ENCODE measurements around the gene DOCK11. TPM values are rescaled to one million over a fixed set of nuclear protein-coding genes. Genes with fewer than 3 reads are reported as not detected.

Gene DOCK11
- total RNA-seq, 1 donor from 2014 or later: 22.1 TPM

DNA sequence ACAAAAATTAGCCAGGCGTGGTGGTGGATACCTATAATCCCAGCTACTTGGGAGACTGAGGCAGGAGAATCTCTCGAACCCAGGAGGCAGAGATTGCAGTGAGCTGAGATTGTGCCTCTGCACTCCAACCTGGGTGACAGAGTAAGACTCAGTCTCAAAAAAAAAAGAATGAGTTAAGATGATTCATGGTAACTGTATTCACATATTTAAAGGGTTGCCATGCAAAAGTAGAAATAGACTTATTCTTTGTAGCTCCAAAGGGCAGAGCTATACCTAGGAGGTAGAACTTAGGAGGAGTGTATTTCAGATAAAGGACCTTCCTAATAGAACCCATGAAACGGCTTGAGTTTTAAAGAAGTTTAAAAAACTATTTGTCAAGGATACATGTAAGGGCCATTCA lies 127.4 kb downstream of the DOCK11 start:
- H3K27ac Mint-ChIP-seq (ENCODE audit: unreplicated experiment): no peak overlapping the region
- no peaks in the 10 kb centered on the region for H3K9me3 Mint-ChIP-seq (ENCODE audit: low read depth)
- DNase-seq (ENCODE audit: low spot score): no peak
- no peaks in the 10 kb centered on the region for H3K27me3 Mint-ChIP-seq (ENCODE audit: low read depth)
- H3K4me3 Mint-ChIP-seq (ENCODE audit: unreplicated experiment): no peak overlapping the region
- peaks cover 3% of the 10 kb centered on the region for H3K36me3 Mint-ChIP-seq (ENCODE audit: low read depth)
- peaks cover 14% of the 10 kb centered on the region for H3K4me1 Mint-ChIP-seq (ENCODE audit: low read depth)
- TF ChIP-seq, protein P1, sequence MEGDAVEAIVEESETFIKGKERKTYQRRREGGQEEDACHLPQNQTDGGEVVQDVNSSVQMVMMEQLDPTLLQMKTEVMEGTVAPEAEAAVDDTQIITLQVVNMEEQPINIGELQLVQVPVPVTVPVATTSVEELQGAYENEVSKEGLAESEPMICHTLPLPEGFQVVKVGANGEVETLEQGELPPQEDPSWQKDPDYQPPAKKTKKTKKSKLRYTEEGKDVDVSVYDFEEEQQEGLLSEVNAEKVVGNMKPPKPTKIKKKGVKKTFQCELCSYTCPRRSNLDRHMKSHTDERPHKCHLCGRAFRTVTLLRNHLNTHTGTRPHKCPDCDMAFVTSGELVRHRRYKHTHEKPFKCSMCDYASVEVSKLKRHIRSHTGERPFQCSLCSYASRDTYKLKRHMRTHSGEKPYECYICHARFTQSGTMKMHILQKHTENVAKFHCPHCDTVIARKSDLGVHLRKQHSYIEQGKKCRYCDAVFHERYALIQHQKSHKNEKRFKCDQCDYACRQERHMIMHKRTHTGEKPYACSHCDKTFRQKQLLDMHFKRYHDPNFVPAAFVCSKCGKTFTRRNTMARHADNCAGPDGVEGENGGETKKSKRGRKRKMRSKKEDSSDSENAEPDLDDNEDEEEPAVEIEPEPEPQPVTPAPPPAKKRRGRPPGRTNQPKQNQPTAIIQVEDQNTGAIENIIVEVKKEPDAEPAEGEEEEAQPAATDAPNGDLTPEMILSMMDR (IDR thresholded peaks at IDR 0.05): no peak

DNA sequence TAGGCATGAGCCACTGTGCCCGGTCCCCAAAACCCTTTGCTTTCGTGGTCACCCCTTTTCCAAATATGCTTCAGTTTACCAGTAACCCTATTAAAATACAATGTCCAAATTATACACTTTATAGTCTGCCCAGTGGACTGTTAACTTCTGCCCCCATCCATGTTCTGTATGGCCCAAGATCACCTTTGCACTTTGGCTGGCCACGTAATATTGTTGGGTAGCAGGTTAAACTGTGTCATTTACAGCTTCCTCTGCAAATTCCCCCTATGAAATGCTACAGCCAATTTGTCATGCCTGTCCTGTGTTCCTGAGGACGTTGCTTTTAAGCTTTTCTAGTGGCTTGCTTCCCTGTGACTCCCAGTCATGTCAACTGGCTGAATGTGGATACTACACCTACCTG lies 130.7 kb downstream of the DOCK11 start:
- H3K9me3 Mint-ChIP-seq (ENCODE audit: low read depth): no peaks in the 10 kb centered on the region
- H3K27me3 Mint-ChIP-seq (ENCODE audit: low read depth): no peaks in the 10 kb centered on the region
- H3K27ac Mint-ChIP-seq (ENCODE audit: unreplicated experiment): no peak overlapping the region
- no peak for DNase-seq (ENCODE audit: low spot score)
- H3K36me3 Mint-ChIP-seq (ENCODE audit: low read depth): peaks cover 3% of the 10 kb centered on the region
- peaks cover 14% of the 10 kb centered on the region for H3K4me1 Mint-ChIP-seq (ENCODE audit: low read depth)
- no peak overlapping the region for H3K4me3 Mint-ChIP-seq (ENCODE audit: unreplicated experiment)
- TF ChIP-seq, protein P1 (IDR thresholded peaks at IDR 0.05): no peak

DNA sequence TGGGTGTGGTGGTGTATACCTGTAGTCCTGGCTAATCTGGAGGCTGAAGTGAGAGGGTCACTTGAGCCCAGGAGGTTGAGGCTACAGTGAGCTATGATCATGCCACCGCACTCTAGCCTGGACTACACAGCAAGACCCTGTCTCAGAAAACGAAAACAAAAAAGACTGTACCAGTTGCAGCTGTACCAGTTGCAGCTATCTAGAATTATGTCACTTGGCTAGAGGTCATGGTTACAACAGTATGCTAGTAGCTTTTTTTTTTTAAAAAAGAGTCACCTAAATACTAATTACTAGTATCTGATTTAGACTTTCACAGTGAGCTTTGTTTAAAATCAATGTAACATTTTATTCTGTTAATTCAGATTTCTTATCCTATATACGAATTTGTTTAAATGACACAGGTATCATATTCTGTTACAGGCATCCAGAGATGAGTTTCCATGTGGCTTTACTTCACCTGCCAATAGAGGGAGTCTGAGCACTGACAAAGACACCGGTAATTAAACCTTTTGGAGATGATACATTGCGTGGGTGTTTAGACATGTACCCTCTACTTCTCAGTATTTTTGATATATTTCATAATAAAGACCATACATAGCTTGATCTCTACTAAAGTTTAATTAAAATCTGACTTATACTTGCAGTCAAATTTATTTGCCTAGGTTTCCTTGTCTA lies 131.6 kb downstream of the DOCK11 start:
- H3K4me1 Mint-ChIP-seq (ENCODE audit: low read depth): peaks cover 6% of the 10 kb centered on the region
- no peak for DNase-seq (ENCODE audit: low spot score)
- no peak overlapping the region for H3K4me3 Mint-ChIP-seq (ENCODE audit: unreplicated experiment)
- H3K9me3 Mint-ChIP-seq (ENCODE audit: low read depth): no peaks in the 10 kb centered on the region
- H3K27ac Mint-ChIP-seq (ENCODE audit: unreplicated experiment): no peak overlapping the region
- no peaks in the 10 kb centered on the region for H3K27me3 Mint-ChIP-seq (ENCODE audit: low read depth)
- TF ChIP-seq, protein P1 (IDR thresholded peaks at IDR 0.05): peak; percentile 64
- H3K36me3 Mint-ChIP-seq (ENCODE audit: low read depth): peaks cover 5% of the 10 kb centered on the region

DNA sequence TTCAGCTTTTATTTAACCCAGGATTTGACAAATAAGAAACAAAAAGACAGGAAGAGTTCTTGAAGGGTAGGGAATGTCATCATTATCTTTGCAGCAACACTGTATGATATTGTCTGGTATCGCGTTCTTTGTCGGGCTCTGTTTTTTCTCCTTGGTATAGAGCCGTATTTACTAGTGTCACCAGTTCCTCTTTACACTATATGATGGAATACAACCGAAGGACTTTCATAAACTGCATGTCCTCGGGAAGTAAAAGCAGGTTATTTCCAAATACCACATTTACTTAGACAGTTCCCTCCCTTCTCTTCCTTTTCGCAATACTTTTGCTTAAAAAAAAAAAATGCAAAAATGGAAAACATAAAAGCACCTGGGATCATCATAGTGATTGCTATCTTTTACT lies 135.2 kb downstream of the DOCK11 start:
- no peaks in the 10 kb centered on the region for H3K4me1 Mint-ChIP-seq (ENCODE audit: low read depth)
- H3K27ac Mint-ChIP-seq (ENCODE audit: unreplicated experiment): no peak overlapping the region
- no peak overlapping the region for H3K4me3 Mint-ChIP-seq (ENCODE audit: unreplicated experiment)
- H3K36me3 Mint-ChIP-seq (ENCODE audit: low read depth): peaks cover 5% of the 10 kb centered on the region
- no peaks in the 10 kb centered on the region for H3K27me3 Mint-ChIP-seq (ENCODE audit: low read depth)
- DNase-seq (ENCODE audit: low spot score): no peak
- TF ChIP-seq, protein P1 (IDR thresholded peaks at IDR 0.05): no peak
- H3K9me3 Mint-ChIP-seq (ENCODE audit: low read depth): no peaks in the 10 kb centered on the region

DNA sequence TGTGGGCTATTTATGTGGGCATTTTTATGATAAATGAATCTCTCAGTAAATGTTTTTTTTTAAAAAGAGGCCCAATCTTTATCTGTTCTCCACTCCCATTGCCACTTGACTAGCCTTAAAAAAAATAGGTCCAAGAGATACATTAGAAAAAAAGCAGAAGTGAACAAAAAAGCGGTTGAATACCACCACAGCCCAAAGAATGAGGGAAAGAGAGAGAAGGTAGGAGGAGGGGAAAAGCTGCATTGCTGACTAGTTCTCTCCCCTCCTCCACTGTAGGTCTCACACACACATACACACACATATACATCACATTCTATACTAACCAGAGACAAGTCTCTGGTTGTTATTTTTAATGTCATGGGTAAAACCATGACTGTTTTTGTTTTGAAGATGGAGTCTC lies 136.0 kb downstream of the DOCK11 start:
- no peaks in the 10 kb centered on the region for H3K27me3 Mint-ChIP-seq (ENCODE audit: low read depth)
- TF ChIP-seq, protein P1 (IDR thresholded peaks at IDR 0.05): no peak
- H3K4me3 Mint-ChIP-seq (ENCODE audit: unreplicated experiment): no peak overlapping the region
- no peaks in the 10 kb centered on the region for H3K9me3 Mint-ChIP-seq (ENCODE audit: low read depth)
- H3K27ac Mint-ChIP-seq (ENCODE audit: unreplicated experiment): no peak overlapping the region
- peaks cover 5% of the 10 kb centered on the region for H3K36me3 Mint-ChIP-seq (ENCODE audit: low read depth)
- H3K4me1 Mint-ChIP-seq (ENCODE audit: low read depth): no peaks in the 10 kb centered on the region
- no peak for DNase-seq (ENCODE audit: low spot score)
